PC-9 (cell line): ENCODE data around the gene PLA2G1B.

ENCODE experiments used
- EZH2 ChIP-seq: fragments of 200-600 bp; sonication (generic); IDR thresholded peaks from 2 replicates; pipeline ENCODE4 v1.8.0; 2017; ENCODE audit warnings: antibody characterized with exemption, low read depth
- TF ChIP-seq, protein P1 (sequence below): fragments of 200-600 bp; sonication (generic); conservative IDR thresholded peaks from 2 replicates; pipeline ENCODE4 v1.6.1; 2017; ENCODE audit warnings: mixed run types, antibody characterized with exemption, mild to moderate bottlenecking, moderate library complexity

DNA sequence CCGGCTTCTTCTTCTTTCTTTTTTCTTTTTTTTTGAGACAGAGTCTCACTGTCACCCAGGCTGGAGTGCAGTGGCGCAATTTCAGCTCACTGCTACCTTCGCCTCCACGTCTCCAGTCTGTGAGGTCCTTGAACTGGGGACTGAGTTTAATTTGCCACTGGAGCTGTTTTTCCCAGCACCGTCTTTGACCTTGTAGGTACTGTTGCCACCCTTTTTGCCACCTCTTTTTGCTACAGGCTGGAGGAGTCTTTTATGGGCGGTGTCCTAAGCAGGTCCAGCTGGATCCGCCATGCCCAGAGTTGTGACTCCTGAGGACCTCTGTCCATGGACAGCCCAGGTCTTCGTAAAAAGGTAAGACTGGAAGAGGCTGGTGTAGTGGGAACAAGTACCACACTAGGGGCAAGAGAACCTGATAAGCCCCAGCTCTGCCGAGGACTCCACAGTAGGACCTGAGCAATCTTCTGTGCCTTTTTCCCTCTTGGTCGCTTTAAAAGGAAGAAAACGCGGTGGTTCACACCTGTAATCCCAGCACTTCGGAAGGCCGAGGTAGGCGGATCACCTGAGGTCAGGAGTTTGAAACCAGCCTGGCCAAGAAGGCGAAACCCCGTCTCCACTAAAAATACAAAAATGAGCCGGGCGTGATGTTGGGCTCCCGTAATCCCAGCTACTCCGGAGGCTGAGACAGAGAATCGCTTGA lies 36.8 kb downstream of the PLA2G1B start:
- TF ChIP-seq, protein P1, sequence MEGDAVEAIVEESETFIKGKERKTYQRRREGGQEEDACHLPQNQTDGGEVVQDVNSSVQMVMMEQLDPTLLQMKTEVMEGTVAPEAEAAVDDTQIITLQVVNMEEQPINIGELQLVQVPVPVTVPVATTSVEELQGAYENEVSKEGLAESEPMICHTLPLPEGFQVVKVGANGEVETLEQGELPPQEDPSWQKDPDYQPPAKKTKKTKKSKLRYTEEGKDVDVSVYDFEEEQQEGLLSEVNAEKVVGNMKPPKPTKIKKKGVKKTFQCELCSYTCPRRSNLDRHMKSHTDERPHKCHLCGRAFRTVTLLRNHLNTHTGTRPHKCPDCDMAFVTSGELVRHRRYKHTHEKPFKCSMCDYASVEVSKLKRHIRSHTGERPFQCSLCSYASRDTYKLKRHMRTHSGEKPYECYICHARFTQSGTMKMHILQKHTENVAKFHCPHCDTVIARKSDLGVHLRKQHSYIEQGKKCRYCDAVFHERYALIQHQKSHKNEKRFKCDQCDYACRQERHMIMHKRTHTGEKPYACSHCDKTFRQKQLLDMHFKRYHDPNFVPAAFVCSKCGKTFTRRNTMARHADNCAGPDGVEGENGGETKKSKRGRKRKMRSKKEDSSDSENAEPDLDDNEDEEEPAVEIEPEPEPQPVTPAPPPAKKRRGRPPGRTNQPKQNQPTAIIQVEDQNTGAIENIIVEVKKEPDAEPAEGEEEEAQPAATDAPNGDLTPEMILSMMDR = no peak
- no peak for TF ChIP-seq EZH2
